Thoracic aorta (tissue), 2 donors: ENCODE results near the gene AHNAK. TPM values are rescaled to one million over a fixed set of nuclear protein-coding genes. Genes with fewer than 3 reads are reported as not detected.

Experiments
- ATAC-seq: fragments of 150-250 bp; one replicate; pipeline ENCODE4 v1.8.0; 2017; ENCODE audit warnings: low read depth; ENCODE audit not compliant: insufficient number of reproducible peaks, low FRiP score
- DNase-seq: peaks from one replicate; pipeline ENCODE4 v3.0.0-alpha.2; 2020; ENCODE audit warnings: low spot score
- H3K27ac ChIP-seq, 2 donors: fragments of 200-600 bp; sonication (generic); 1 replicate in 1 of 2; 2 replicates in 1 of 2; pipeline ENCODE4 v1.5.1; 2016; ENCODE audit warnings: mild to moderate bottlenecking in 2 of 2, moderate library complexity in 2 of 2
- H3K27me3 ChIP-seq: fragments of 200-600 bp; sonication (generic); replicated peaks from 2 replicates; pipeline ENCODE4 v1.6.0; 2016; ENCODE audit warnings: mild to moderate bottlenecking; ENCODE audit not compliant: insufficient read depth
- H3K36me3 ChIP-seq: fragments of 200-600 bp; sonication (generic); one replicate; pipeline ENCODE4 v1.5.1; 2016
- H3K4me1 ChIP-seq, 2 donors: fragments of 200-600 bp; sonication (generic); 1 replicate in 1 of 2; 2 replicates in 1 of 2; pipeline versions ENCODE4 v1.5.1 to v1.6.0; 2016; ENCODE audit warnings: low read depth in 2 of 2, mild to moderate bottlenecking in 1 of 2; ENCODE audit not compliant: control insufficient read depth in 1 of 2
- H3K4me3 ChIP-seq: fragments of 200-600 bp; sonication (generic); 2 replicates; pipeline ENCODE4 v1.5.1; 2016; ENCODE audit warnings: mild to moderate bottlenecking
- H3K9me3 ChIP-seq: fragments of 200-600 bp; sonication (generic); 2 replicates; pipeline ENCODE4 v1.5.1; 2016
- total RNA-seq, 2 donors: library from RNA; depleted of rRNA; stranded (reverse); fragments of >200 nt; gene quantifications; one replicate each; pipeline versions ENCODE4 v1.1.0 to v1.2.3, GENCODE V29; 2016
- TF ChIP-seq, protein P1 (sequence below): fragments of 200-600 bp; sonication (generic); IDR thresholded peaks from one replicate; pipeline ENCODE4 v1.5.1; 2019; ENCODE audit warnings: antibody characterized with exemption

The AHNAK gene
- total RNA-seq, 2 donors from 2014 or later: 1,009 to 1,046 TPM

DNA sequence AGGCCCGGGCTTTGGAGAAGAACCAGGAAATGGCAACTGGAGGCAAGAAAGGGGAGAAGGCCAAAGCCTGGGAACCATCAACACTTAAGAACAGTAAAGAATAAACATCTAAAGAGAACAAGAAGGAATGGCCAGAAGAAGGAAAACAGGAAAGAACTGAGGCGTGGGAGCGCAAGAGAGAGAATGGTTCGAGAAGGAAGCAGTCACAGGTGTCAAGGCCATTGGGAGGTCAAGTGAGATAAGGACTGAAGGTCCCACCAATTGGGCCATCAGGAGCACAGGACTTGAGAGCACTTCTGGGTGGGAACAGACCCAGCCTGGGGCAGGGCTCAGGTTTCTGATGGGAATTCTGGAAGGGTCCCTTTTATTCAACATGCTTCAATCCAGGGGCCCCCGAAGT is 128.5 kb downstream of the AHNAK start:
- TF ChIP-seq, protein P1, sequence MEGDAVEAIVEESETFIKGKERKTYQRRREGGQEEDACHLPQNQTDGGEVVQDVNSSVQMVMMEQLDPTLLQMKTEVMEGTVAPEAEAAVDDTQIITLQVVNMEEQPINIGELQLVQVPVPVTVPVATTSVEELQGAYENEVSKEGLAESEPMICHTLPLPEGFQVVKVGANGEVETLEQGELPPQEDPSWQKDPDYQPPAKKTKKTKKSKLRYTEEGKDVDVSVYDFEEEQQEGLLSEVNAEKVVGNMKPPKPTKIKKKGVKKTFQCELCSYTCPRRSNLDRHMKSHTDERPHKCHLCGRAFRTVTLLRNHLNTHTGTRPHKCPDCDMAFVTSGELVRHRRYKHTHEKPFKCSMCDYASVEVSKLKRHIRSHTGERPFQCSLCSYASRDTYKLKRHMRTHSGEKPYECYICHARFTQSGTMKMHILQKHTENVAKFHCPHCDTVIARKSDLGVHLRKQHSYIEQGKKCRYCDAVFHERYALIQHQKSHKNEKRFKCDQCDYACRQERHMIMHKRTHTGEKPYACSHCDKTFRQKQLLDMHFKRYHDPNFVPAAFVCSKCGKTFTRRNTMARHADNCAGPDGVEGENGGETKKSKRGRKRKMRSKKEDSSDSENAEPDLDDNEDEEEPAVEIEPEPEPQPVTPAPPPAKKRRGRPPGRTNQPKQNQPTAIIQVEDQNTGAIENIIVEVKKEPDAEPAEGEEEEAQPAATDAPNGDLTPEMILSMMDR: no peak
- H3K27me3 ChIP-seq: no peaks in the 10 kb centered on the region
- H3K4me1 ChIP-seq: peaks cover 0 to 7% of the 10 kb centered on the region in 2 donors
- no peak for DNase-seq
- H3K27ac ChIP-seq: no peak overlapping the region
- no peaks in the 10 kb centered on the region for H3K36me3 ChIP-seq
- H3K9me3 ChIP-seq: no peaks in the 10 kb centered on the region
- no peak for ATAC-seq
- no peak overlapping the region for H3K4me3 ChIP-seq

- TF ChIP-seq, protein P1: no peak
- Histone ChIP-seq H3K9me3 (no peaks in the 10 kb centered on the region), H3K36me3 (no peaks in the 10 kb centered on the region), H3K4me3 (no peak overlapping the region), H3K27ac (no peak overlapping the region), H3K4me1 (peaks cover 0 to 7% of the 10 kb centered on the region in 2 donors), H3K27me3 (no peaks in the 10 kb centered on the region)
- DNase-seq: no peak
- no peak for ATAC-seq
Measured at GRCh38 chr11:62416596-62416995, 130.0 kb downstream of the AHNAK start.

DNA sequence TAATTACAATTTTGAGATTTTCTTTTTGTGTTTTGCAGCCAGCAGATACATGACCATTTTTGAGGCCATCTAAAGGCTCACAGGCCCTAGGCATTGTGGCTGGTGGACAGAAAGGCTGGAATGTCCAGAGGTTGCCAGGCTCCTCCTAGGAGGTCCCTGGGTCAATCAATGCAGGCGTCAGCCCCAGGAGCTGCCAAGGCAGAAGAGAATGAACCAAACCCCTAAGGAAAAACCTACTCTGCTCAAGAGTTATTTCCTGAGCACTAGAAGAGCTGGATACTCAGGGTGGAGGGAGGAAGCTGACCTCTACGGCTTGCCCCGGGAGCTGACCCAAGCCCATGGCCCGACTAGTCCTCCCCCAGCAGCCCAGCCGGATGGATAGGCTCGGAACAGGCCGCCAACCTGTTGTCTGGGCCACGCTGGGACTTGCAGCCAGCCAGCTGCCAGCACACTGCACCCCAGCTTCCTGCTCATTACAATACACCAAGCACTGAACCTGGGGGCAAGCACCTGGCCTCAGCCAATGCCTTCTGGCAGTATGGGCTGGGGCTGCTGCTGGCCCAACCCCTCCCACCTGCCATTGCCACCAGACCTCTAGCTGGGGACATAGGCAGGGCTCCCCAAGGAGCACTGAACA is 133.4 kb downstream of the AHNAK start:
- no peak overlapping the region for H3K27ac ChIP-seq
- H3K4me3 ChIP-seq: no peak overlapping the region
- ATAC-seq (no peak), DNase-seq (no peak)
- H3K27me3 ChIP-seq: no peaks in the 10 kb centered on the region
- H3K9me3 ChIP-seq: no peaks in the 10 kb centered on the region
- TF ChIP-seq, protein P1: no peak
- no peaks in the 10 kb centered on the region for H3K4me1 ChIP-seq
- no peaks in the 10 kb centered on the region for H3K36me3 ChIP-seq

DNA sequence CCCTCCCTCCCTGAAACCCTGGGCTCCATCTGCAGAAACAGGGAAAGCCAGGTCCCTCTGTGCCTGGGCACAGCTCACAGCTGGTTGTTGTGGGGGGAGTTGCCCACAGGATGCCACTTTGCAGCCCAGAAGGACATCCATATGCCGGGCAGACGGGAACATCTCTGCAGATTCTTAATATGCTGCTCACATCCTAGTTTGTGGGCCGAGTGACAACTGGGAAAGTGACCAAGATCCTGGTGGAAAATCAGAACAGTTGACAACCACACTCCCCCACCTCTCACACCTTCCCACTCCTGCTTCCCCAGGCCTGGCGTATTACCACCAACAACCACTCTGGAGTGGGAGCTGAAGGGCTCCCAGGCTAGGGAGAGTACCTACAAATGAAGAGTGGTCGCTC is 135.1 kb downstream of the AHNAK start:
- TF ChIP-seq, protein P1: no peak
- Histone ChIP-seq H3K4me3 (no peak overlapping the region), H3K27ac (no peak overlapping the region), H3K4me1 (no peaks in the 10 kb centered on the region), H3K36me3 (no peaks in the 10 kb centered on the region), H3K27me3 (no peaks in the 10 kb centered on the region), H3K9me3 (no peaks in the 10 kb centered on the region)
- DNase-seq: no peak
- ATAC-seq: no peak

- Histone ChIP-seq H3K27me3 (no peaks in the 10 kb centered on the region), H3K4me3 (no peak overlapping the region), H3K36me3 (no peaks in the 10 kb centered on the region), H3K4me1 (no peaks in the 10 kb centered on the region), H3K9me3 (no peaks in the 10 kb centered on the region), H3K27ac (no peak overlapping the region)
- TF ChIP-seq, protein P1: no peak
- DNase-seq: no peak
- no peak for ATAC-seq
Measured at GRCh38 chr11:62410972-62411371, 135.6 kb downstream of the AHNAK start.
